Thoracic aorta (tissue), 2 donors: Measurements from ENCODE around the gene CRYL1. TPM values are rescaled to one million over a fixed set of nuclear protein-coding genes. Genes with fewer than 3 reads are reported as not detected.

Source experiments
- ATAC-seq: fragments of 150-250 bp; one replicate; pipeline ENCODE4 v1.8.0; 2017; ENCODE audit warnings: low read depth; ENCODE audit not compliant: insufficient number of reproducible peaks, low FRiP score
- DNase-seq: peaks from one replicate; pipeline ENCODE4 v3.0.0-alpha.2; 2020; ENCODE audit warnings: low spot score
- H3K27ac ChIP-seq, 2 donors: fragments of 200-600 bp; sonication (generic); 1 replicate in 1 of 2; 2 replicates in 1 of 2; pipeline ENCODE4 v1.5.1; 2016; ENCODE audit warnings: mild to moderate bottlenecking in 2 of 2, moderate library complexity in 2 of 2
- H3K27me3 ChIP-seq: fragments of 200-600 bp; sonication (generic); replicated peaks from 2 replicates; pipeline ENCODE4 v1.6.0; 2016; ENCODE audit warnings: mild to moderate bottlenecking; ENCODE audit not compliant: insufficient read depth
- H3K36me3 ChIP-seq: fragments of 200-600 bp; sonication (generic); one replicate; pipeline ENCODE4 v1.5.1; 2016
- H3K4me1 ChIP-seq, 2 donors: fragments of 200-600 bp; sonication (generic); 1 replicate in 1 of 2; 2 replicates in 1 of 2; pipeline versions ENCODE4 v1.5.1 to v1.6.0; 2016; ENCODE audit warnings: low read depth in 2 of 2, mild to moderate bottlenecking in 1 of 2; ENCODE audit not compliant: control insufficient read depth in 1 of 2
- H3K4me3 ChIP-seq: fragments of 200-600 bp; sonication (generic); 2 replicates; pipeline ENCODE4 v1.5.1; 2016; ENCODE audit warnings: mild to moderate bottlenecking
- H3K9me3 ChIP-seq: fragments of 200-600 bp; sonication (generic); 2 replicates; pipeline ENCODE4 v1.5.1; 2016
- CTCF ChIP-seq: fragments of 200-600 bp; sonication (generic); IDR thresholded peaks from one replicate; pipeline ENCODE4 v1.5.1; 2019; ENCODE audit warnings: antibody characterized with exemption
- total RNA-seq, 2 donors: library from RNA; depleted of rRNA; stranded (reverse); fragments of >200 nt; gene quantifications; one replicate each; pipeline versions ENCODE4 v1.1.0 to v1.2.3, GENCODE V29; 2016

The CRYL1 gene
- total RNA-seq, 2 donors from 2014 or later: 38.9 to 57.4 TPM

- H3K4me1 ChIP-seq: no peaks in the 10 kb centered on the region
- DNase-seq: no peak
- ATAC-seq: no peak
Observed at GRCh38 chr13:20446405-20446804, 79.3 kb downstream of the CRYL1 start.

GRCh38 chr13:20442798-20443381 lies 82.8 kb downstream of the CRYL1 start:
- ATAC-seq (no peak), DNase-seq (no peak)
- Histone ChIP-seq H3K27ac (no peak overlapping the region), H3K4me1 (no peaks in the 10 kb centered on the region), H3K27me3 (no peaks in the 10 kb centered on the region), H3K9me3 (peaks cover 1% of the 10 kb centered on the region), H3K36me3 (no peaks in the 10 kb centered on the region), H3K4me3 (no peak overlapping the region)
- no peak for TF ChIP-seq CTCF

More at GRCh38 chr13:20446405-20446804, 79.3 kb downstream of the CRYL1 start:
- Histone ChIP-seq H3K27me3 (no peaks in the 10 kb centered on the region), H3K36me3 (no peaks in the 10 kb centered on the region), H3K9me3 (peaks cover 20% of the 10 kb centered on the region), H3K4me3 (no peak overlapping the region), H3K27ac (no peak overlapping the region)
- TF ChIP-seq CTCF: no peak

GRCh38 chr13:20442375-20442774 lies 83.3 kb downstream of the CRYL1 start:
- no peak for TF ChIP-seq CTCF
- Histone ChIP-seq H3K9me3 (no peaks in the 10 kb centered on the region), H3K27me3 (no peaks in the 10 kb centered on the region), H3K36me3 (no peaks in the 10 kb centered on the region), H3K27ac (no peak overlapping the region), H3K4me3 (no peak overlapping the region), H3K4me1 (no peaks in the 10 kb centered on the region)
- DNase-seq (no peak), ATAC-seq (no peak)

GRCh38 chr13:20441879-20442278 lies 83.8 kb downstream of the CRYL1 start:
- H3K9me3 ChIP-seq: no peaks in the 10 kb centered on the region
- DNase-seq (no peak), ATAC-seq (no peak)
- no peaks in the 10 kb centered on the region for H3K4me1 ChIP-seq
- no peak for TF ChIP-seq CTCF
- no peaks in the 10 kb centered on the region for H3K27me3 ChIP-seq
- H3K27ac ChIP-seq: no peak overlapping the region
- no peaks in the 10 kb centered on the region for H3K36me3 ChIP-seq
- no peak overlapping the region for H3K4me3 ChIP-seq

GRCh38 chr13:20441056-20441455 lies 84.6 kb downstream of the CRYL1 start:
- H3K4me1 ChIP-seq: no peaks in the 10 kb centered on the region
- no peaks in the 10 kb centered on the region for H3K36me3 ChIP-seq
- TF ChIP-seq CTCF: no peak
- DNase-seq: no peak
- H3K27me3 ChIP-seq: no peaks in the 10 kb centered on the region
- ATAC-seq: no peak
- H3K4me3 ChIP-seq: no peak overlapping the region
- no peak overlapping the region for H3K27ac ChIP-seq
- no peaks in the 10 kb centered on the region for H3K9me3 ChIP-seq
